DOHH2 (cell line): Measurements from ENCODE around the gene UMAD1.

Experiments used
- CTCF ChIP-seq: fragments of 200-600 bp; sonication (generic); IDR thresholded peaks from one replicate; pipeline ENCODE4 v1.5.1; 2014; ENCODE audit warnings: antibody characterized with exemption, mild to moderate bottlenecking, low read depth, low read length; ENCODE audit not compliant: poor library complexity, severe bottlenecking
- EZH2phosphoT487 ChIP-seq: fragments of 200-600 bp; sonication (generic); IDR thresholded peaks from 2 replicates; pipeline ENCODE4 v1.6.1; 2017; ENCODE audit warnings: borderline replicate concordance, mild to moderate bottlenecking, antibody characterized with exemption, low read length, moderate library complexity, mixed read lengths

GRCh38 chr7:7709291-7709690 is 68.7 kb downstream of the UMAD1 start:
- TF ChIP-seq CTCF (no peak), EZH2phosphoT487 (no peak)
